GM12878 (cell line): ENCODE results near the gene ADAMTS14. TPM values are rescaled to one million over a fixed set of nuclear protein-coding genes. Genes with fewer than 3 reads are reported as not detected.

Source experiments
- ATAC-seq: fragments of 200-7000 bp; cut with Tn5 transposase; 3 replicates; pipeline ENCODE4 v1.9.1; 2020; ENCODE audit warnings: mild to moderate bottlenecking, moderate library complexity
- BruUV-seq: library from RNA; stranded (reverse); fragments of 400-500 nt; replicated peaks from 2 replicates; lab custom pipeline; 2021; lab: Mats Ljungman, UMichigan
- CTCF ChIA-PET: fragments of 300-600 bp; sonication (Branson Sonifier 250); formaldehyde crosslinking; extraction: SDS; loops from one replicate; lab custom pipeline; 2021; ENCODE audit warnings: inconsistent platforms; lab: Yijun Ruan, JAX
- POLR2A ChIA-PET: fragments of 350-600 bp; formaldehyde crosslinking; extraction: SDS; loops from one replicate; lab custom pipeline; 2021; ENCODE audit warnings: inconsistent platforms; lab: Charles Lee
- RAD21 ChIA-PET: fragments of 300-600 bp; sonication (Branson Sonifier 250); formaldehyde crosslinking; loops from one replicate; lab custom pipeline; 2023; ENCODE audit warnings: antibody characterized with exemption; ENCODE audit not compliant: unreplicated experiment; lab: Charles Lee
- SMC1A ChIA-PET: fragments of 300-600 bp; sonication (Branson Sonifier 250); formaldehyde crosslinking; loops from one replicate; lab custom pipeline; 2023; ENCODE audit not compliant: unreplicated experiment, uncharacterized antibody; lab: Charles Lee
- DNase-seq: peaks from one replicate; pipeline ENCODE4 v3.0.0-alpha.2; 2011; ENCODE audit warnings: low read depth, low spot score
- FAIRE-seq: peaks from 3 replicates; lab custom pipeline; 2011; peaks lifted over from hg19 to GRCh38; lab: Jason Lieb, UNC
- H2AFZ ChIP-seq: 2 replicates; pipeline ENCODE4 v1.6.0; 2011; ENCODE audit warnings: low read depth, low read length, control low read depth; ENCODE audit not compliant: control insufficient read depth
- H3K27ac ChIP-seq: 2 replicates; pipeline ENCODE4 v1.5.1; 2011; ENCODE audit warnings: control low read depth; ENCODE audit not compliant: control insufficient read depth, insufficient read depth
- H3K27me3 ChIP-seq, 2 experiments: replicated peaks in 1 of 2; 2 replicates each; pipeline versions ENCODE4 v1.6.0 to v1.6.1; 2011; ENCODE audit warnings: low read length in 1 of 2; ENCODE audit not compliant: control insufficient read depth in 2 of 2, insufficient read depth in 2 of 2
- H3K36me3 ChIP-seq, 2 experiments: 2 replicates each; pipeline ENCODE4 v1.5.1; 2011; ENCODE audit warnings: low read length in 1 of 2; ENCODE audit not compliant: control insufficient read depth in 2 of 2, insufficient read depth in 2 of 2
- H3K4me1 ChIP-seq: 2 replicates; pipeline ENCODE4 v1.6.1; 2011; ENCODE audit warnings: mild to moderate bottlenecking, low read length, moderate library complexity, mixed read lengths; ENCODE audit not compliant: control insufficient read depth, insufficient read depth
- H3K4me2 ChIP-seq: 2 replicates; pipeline ENCODE4 v1.6.0; 2011; ENCODE audit warnings: control low read depth; ENCODE audit not compliant: control insufficient read depth, insufficient read depth
- H3K4me3 ChIP-seq: fragments of 200-600 bp; sonication (generic); 2 replicates; pipeline ENCODE4 v1.5.1; 2016
- H3K79me2 ChIP-seq: 2 replicates; pipeline ENCODE4 v1.6.0; 2011; ENCODE audit warnings: low read length; ENCODE audit not compliant: control insufficient read depth, insufficient read depth
- H3K9ac ChIP-seq: 2 replicates; pipeline ENCODE4 v1.8.0; 2011; ENCODE audit warnings: low read length, control low read depth, mixed read lengths; ENCODE audit not compliant: control insufficient read depth, insufficient read depth
- H3K9me3 ChIP-seq: replicated peaks from 3 replicates; pipeline ENCODE4 v1.5.1; 2011; ENCODE audit warnings: mild to moderate bottlenecking, low read length; ENCODE audit not compliant: control insufficient read depth, insufficient read depth
- H4K20me1 ChIP-seq: 2 replicates; pipeline ENCODE4 v1.6.0; 2011; ENCODE audit not compliant: control insufficient read depth, insufficient read depth
- BRCA1 ChIP-seq: IDR thresholded peaks from 2 replicates; pipeline ENCODE4 v1.6.1; 2011; ENCODE audit warnings: low read depth, low read length, improper control_type of control experiment
- CHD2 ChIP-seq: IDR thresholded peaks from 2 replicates; pipeline ENCODE4 v1.6.1; 2011; ENCODE audit warnings: low read depth, low read length, improper control_type of control experiment, borderline replicate concordance
- ZNF217 ChIP-seq: fragments of 450-650 bp; IDR thresholded peaks from 2 replicates; pipeline ENCODE4 v1.6.1; 2017; ENCODE audit warnings: antibody characterized with exemption, mild to moderate bottlenecking
- WGBS: methylation state at CpG from one replicate; pipeline ENCODE4 v1.1.6; 2016; ENCODE audit warnings: low lambda C conversion rate; ENCODE audit not compliant: insufficient replicate concordance, insufficient coverage; ENCODE audit errors: missing lambda C conversion rate; 5-methylcytosine and 5-hydroxymethylcytosine counted together
- in situ Hi-C: fragments of 300-500 bp; cut with MboI; formaldehyde crosslinking; loops from 9 replicates; pipeline ENCODE4 v1.14.3; 2018; ENCODE audit warnings: mixed read lengths
- intact Hi-C: fragments of 100-400 bp; cut with micrococcal nuclease; formaldehyde crosslinking; loops from one replicate; pipeline ENCODE4 v1.14.2; 2022; ENCODE audit not compliant: unreplicated experiment
- polyA plus RNA-seq, 11 experiments: library from polyadenylated mRNA; depleted of rRNA in 4 of 11; unstranded in 6 of 11; stranded (reverse) in 5 of 11; fragments of >200 nt; fragmentation: Nextera tagmentation in 4 of 11; fragmentation: Illumina TruSeq in 1 of 11; extraction: Ambion mirVana in 4 of 11; extraction: Trizol in 1 of 11; gene quantifications; 1 replicate in 1 of 11; 2 replicates in 10 of 11; pipeline versions ENCODE4 v1.2.1 to v1.2.3, GENCODE V29; 2011 to 2016; ENCODE audit warnings: inconsistent platforms in 2 of 11, missing spikeins in 2 of 11, low read depth in 1 of 11
- total RNA-seq, 4 experiments: library from RNA; depleted of rRNA in 3 of 4; stranded (reverse); fragments of >200 nt in 3 of 4; fragmentation: Illumina TruSeq in 1 of 4; extraction: Trizol in 1 of 4; gene quantifications; 2 replicates each; pipeline versions ENCODE4 v1.2.1 to v1.2.3, GENCODE V29; 2013 to 2021
- TF ChIP-seq, protein P1 (sequence below): fragments of 450-650 bp; formaldehyde crosslinking; IDR thresholded peaks from 2 replicates; pipeline ENCODE4 v1.4.0; 2022; ENCODE audit warnings: mild to moderate bottlenecking, moderate library complexity

The ADAMTS14 gene
- total and polyA plus RNA-seq, 10 of the 15 experiments (the other 5 are each of a cell fraction or from before 2014, with no cell fraction given) = 0.03 to 0.05 TPM; not detected in 8

DNA sequence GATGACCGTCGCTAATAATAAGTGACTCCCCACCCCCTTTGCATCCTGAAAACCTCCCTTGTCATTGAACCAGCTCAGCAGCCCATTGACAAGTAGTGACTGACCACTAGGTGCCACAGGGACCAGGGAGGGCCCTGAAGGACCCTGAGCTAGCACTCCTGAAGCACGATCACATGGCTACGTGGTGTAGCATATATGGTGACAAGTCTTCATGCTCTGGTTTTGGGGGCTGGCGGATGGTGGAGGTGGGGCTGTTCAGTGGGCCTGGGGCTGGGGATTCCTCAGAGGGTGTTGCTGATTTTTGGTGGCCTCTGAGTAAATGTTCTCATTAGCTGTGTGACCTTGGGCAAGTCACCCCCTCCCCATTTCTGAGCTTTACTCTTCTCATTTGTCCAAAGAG is 4.7 kb downstream of the ADAMTS14 start:
- ChIA-PET POLR2A (no interaction called here), RAD21 (no interaction called here), SMC1A (no interaction called here), CTCF (no interaction called here)
- in situ Hi-C loops (no loop called here), intact Hi-C loops (no loop called here)
- H2AFZ ChIP-seq = no peak overlapping the region
- no peak overlapping the region for H3K4me3 ChIP-seq
- no peaks in the 10 kb centered on the region for H3K4me1 ChIP-seq
- FAIRE-seq = no peak
- H4K20me1 ChIP-seq = no peaks in the 10 kb centered on the region
- TF ChIP-seq BRCA1 (no peak), CHD2 (no peak), ZNF217 (no peak)
- TF ChIP-seq, protein P1, sequence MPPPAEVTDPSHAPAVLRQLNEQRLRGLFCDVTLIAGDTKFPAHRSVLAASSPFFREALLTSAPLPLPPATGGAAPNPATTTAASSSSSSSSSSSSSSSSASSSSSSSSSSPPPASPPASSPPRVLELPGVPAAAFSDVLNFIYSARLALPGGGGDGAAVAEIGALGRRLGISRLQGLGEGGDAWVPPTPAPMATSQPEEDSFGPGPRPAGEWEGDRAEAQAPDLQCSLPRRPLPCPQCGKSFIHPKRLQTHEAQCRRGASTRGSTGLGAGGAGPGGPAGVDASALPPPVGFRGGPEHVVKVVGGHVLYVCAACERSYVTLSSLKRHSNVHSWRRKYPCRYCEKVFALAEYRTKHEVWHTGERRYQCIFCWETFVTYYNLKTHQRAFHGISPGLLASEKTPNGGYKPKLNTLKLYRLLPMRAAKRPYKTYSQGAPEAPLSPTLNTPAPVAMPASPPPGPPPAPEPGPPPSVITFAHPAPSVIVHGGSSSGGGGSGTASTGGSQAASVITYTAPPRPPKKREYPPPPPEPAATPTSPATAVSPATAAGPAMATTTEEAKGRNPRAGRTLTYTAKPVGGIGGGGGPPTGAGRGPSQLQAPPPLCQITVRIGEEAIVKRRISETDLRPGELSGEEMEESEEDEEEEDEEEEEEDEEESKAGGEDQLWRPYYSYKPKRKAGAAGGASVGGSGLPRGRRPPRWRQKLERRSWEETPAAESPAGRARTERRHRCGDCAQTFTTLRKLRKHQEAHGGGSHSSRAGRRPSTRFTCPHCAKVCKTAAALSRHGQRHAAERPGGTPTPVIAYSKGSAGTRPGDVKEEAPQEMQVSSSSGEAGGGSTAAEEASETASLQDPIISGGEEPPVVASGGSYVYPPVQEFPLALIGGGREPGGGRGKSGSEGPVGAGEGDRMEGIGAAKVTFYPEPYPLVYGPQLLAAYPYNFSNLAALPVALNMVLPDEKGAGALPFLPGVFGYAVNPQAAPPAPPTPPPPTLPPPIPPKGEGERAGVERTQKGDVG (CRISPR knock-in tag) = no peak
- no peak overlapping the region for H3K27ac ChIP-seq
- no peaks in the 10 kb centered on the region for H3K79me2 ChIP-seq
- ATAC-seq = no peak
- H3K9me3 ChIP-seq = no peaks in the 10 kb centered on the region
- WGBS = 48% methylated on average over 5 of the region's 5 CpGs
- H3K27me3 ChIP-seq = peaks cover 0 to 1% of the 10 kb centered on the region in 2 experiments; a peak in 3 of 4 replicates
- no peak for DNase-seq
- no TSS peak for BruUV-seq
- no peaks in the 10 kb centered on the region for H3K36me3 ChIP-seq
- no peak overlapping the region for H3K9ac ChIP-seq
- H3K4me2 ChIP-seq = no peak overlapping the region
